ENCODE measurements around the gene LHX4.

LHX4 gene

DNA sequence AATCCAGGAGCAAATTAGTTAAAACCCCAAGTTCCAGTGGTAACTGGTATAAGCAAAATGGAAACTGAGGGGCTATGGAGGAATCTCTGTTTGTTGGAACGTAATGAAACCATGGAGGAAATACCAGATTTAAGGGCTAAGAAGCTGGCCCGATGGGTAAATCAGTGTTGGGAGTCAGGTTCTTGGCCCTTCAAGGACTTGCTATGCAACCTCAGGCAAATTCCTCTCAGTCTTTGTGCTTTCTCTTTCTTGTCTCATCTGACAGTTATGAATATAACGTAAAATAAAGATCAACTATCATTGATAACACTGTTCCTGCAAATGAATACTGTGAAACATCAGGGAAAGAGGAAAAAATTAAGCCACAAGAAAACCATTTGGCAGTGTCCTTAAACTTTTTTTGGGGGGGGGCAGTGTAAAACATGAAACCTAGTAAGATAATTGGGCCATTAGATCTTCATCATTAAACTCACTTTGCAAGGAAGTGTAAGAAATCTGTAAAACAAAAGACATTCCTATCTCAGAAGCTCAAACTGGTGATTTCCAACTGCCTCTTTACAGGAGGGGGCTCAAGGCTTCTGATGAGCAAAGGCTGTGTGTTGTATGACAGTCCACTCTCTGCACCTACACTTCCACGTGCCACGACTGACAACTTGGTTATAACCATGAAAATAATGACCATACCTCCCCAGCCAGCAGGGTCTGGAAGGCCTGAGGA lies 47.6 kb downstream of the LHX4 start:
- TF ChIP-seq, protein P1, sequence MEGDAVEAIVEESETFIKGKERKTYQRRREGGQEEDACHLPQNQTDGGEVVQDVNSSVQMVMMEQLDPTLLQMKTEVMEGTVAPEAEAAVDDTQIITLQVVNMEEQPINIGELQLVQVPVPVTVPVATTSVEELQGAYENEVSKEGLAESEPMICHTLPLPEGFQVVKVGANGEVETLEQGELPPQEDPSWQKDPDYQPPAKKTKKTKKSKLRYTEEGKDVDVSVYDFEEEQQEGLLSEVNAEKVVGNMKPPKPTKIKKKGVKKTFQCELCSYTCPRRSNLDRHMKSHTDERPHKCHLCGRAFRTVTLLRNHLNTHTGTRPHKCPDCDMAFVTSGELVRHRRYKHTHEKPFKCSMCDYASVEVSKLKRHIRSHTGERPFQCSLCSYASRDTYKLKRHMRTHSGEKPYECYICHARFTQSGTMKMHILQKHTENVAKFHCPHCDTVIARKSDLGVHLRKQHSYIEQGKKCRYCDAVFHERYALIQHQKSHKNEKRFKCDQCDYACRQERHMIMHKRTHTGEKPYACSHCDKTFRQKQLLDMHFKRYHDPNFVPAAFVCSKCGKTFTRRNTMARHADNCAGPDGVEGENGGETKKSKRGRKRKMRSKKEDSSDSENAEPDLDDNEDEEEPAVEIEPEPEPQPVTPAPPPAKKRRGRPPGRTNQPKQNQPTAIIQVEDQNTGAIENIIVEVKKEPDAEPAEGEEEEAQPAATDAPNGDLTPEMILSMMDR (IDR thresholded peaks at IDR 0.05), result no peak

- TF ChIP-seq, protein P1 (IDR thresholded peaks at IDR 0.05), result no peak
These were observed 48.1 kb downstream of the LHX4 start for GRCh38 chr1:180278194-180278515.

- TF ChIP-seq, protein P1 (IDR thresholded peaks at IDR 0.05), result no peak
These were observed 48.7 kb downstream of the LHX4 start for GRCh38 chr1:180278596-180279395.

GRCh38 chr1:180279651-180280050 lies 49.6 kb downstream of the LHX4 start:
- TF ChIP-seq, protein P1 (IDR thresholded peaks at IDR 0.05), result no peak

DNA sequence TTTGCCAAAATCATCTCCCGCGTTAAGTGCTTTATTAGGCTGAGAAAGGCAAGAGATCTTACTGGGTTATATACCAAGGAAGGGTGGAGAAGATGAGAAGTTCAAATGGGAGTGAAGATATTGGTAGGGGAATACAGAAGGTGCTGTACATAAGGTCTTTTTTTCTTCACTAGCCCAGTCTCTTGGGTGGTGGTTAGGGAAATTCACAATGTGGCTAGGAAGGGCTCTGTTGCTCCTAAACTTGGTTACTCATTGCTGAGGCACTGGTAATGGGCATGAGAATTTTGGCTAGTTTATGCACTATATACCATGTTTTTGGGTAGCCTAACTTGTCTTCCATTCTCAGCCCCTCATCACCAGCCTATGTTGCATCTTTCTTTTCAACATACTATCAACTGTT lies 50.6 kb downstream of the LHX4 start:
- TF ChIP-seq, protein P1 (IDR thresholded peaks at IDR 0.05), result no peak

DNA sequence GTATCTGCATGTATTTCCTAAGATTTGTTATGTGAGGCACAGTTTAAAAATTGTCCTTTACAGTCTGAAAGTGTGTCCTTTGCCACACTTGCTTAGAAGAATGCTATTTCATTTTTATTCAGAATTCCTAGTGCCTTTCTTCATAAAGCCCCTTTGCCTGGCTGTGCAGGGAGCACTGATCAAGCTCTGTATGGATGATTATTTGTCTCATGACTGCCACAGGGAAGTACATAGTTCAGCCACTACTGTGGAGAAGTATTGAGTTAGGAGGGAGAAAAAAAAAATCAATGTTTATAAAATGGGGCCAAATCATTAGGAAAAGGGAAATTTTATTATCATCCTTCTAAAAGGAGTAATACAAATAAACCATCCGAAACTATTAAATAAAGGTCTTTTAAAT lies 51.4 kb downstream of the LHX4 start:
- TF ChIP-seq, protein P1 (IDR thresholded peaks at IDR 0.05), result no peak

- TF ChIP-seq, protein P1 (IDR thresholded peaks at IDR 0.05), result no peak
These were observed 52.5 kb downstream of the LHX4 start for GRCh38 chr1:180282401-180283044.

Data from LNCAP (cell line).